ENCODE measurements around the gene CDH10.

Gene CDH10

GRCh38 chr5:24624872-24625271 is 19.9 kb downstream of the CDH10 start:
- no peaks in the 10 kb centered on the region for H3K27me3 ChIP-seq (ENCODE audit: low read depth, low read length)
- no peak for TF ChIP-seq CTCF (IDR thresholded peaks at IDR 0.05; ENCODE audit: low read depth, low read length)
- no peak for TF ChIP-seq EZH2phosphoT487 (IDR thresholded peaks at IDR 0.05; ENCODE audit: low read depth)
- H3K36me3 ChIP-seq (replicated peaks; ENCODE audit: low read depth, low read length): no peaks in the 10 kb centered on the region
- H3K4me2 ChIP-seq (ENCODE audit: low read length): no peak overlapping the region
- H2AFZ ChIP-seq (ENCODE audit: low read depth, low read length): no peak overlapping the region
- no peaks in the 10 kb centered on the region for H3K79me2 ChIP-seq (ENCODE audit: low read length)
- H3K9ac ChIP-seq (ENCODE audit: low read length): no peak overlapping the region
- H3K27ac ChIP-seq (ENCODE audit: low read length): no peak overlapping the region
- H3K4me1 ChIP-seq (ENCODE audit: low read length): no peaks in the 10 kb centered on the region
- no peaks in the 10 kb centered on the region for H3K9me3 ChIP-seq (ENCODE audit: insufficient read depth, low read length)
- no peak overlapping the region for H3K4me3 ChIP-seq (ENCODE audit: low read length)
- no peaks in the 10 kb centered on the region for H4K20me1 ChIP-seq (ENCODE audit: insufficient read depth, low read length)

- H3K36me3 ChIP-seq (replicated peaks; ENCODE audit: low read depth, low read length): no peaks in the 10 kb centered on the region
- H3K4me2 ChIP-seq (ENCODE audit: low read length): no peak overlapping the region
- H4K20me1 ChIP-seq (ENCODE audit: insufficient read depth, low read length): no peaks in the 10 kb centered on the region
- H3K79me2 ChIP-seq (ENCODE audit: low read length): no peaks in the 10 kb centered on the region
- no peak overlapping the region for H2AFZ ChIP-seq (ENCODE audit: low read depth, low read length)
- H3K27ac ChIP-seq (ENCODE audit: low read length): no peak overlapping the region
- no peaks in the 10 kb centered on the region for H3K27me3 ChIP-seq (ENCODE audit: low read depth, low read length)
- TF ChIP-seq CTCF (IDR thresholded peaks at IDR 0.05; ENCODE audit: low read depth, low read length) (no peak), EZH2phosphoT487 (IDR thresholded peaks at IDR 0.05; ENCODE audit: low read depth) (no peak)
- no peaks in the 10 kb centered on the region for H3K4me1 ChIP-seq (ENCODE audit: low read length)
- no peak overlapping the region for H3K9ac ChIP-seq (ENCODE audit: low read length)
- no peak overlapping the region for H3K4me3 ChIP-seq (ENCODE audit: low read length)
- H3K9me3 ChIP-seq (ENCODE audit: insufficient read depth, low read length): no peaks in the 10 kb centered on the region
Measured at GRCh38 chr5:24623624-24624023, 21.2 kb downstream of the CDH10 start.

- Histone ChIP-seq H3K79me2 (ENCODE audit: low read length) (no peaks in the 10 kb centered on the region), H3K4me1 (ENCODE audit: low read length) (no peaks in the 10 kb centered on the region), H3K27ac (ENCODE audit: low read length) (no peak overlapping the region), H3K9ac (ENCODE audit: low read length) (no peak overlapping the region), H3K4me3 (ENCODE audit: low read length) (no peak overlapping the region), H3K9me3 (ENCODE audit: insufficient read depth, low read length) (no peaks in the 10 kb centered on the region), H3K4me2 (ENCODE audit: low read length) (no peak overlapping the region), H3K27me3 (ENCODE audit: low read depth, low read length) (no peaks in the 10 kb centered on the region), H3K36me3 (replicated peaks; ENCODE audit: low read depth, low read length) (no peaks in the 10 kb centered on the region), H4K20me1 (ENCODE audit: insufficient read depth, low read length) (no peaks in the 10 kb centered on the region), H2AFZ (ENCODE audit: low read depth, low read length) (no peak overlapping the region)
- TF ChIP-seq CTCF (IDR thresholded peaks at IDR 0.05; ENCODE audit: low read depth, low read length) (no peak), EZH2phosphoT487 (IDR thresholded peaks at IDR 0.05; ENCODE audit: low read depth) (no peak)
Measured at GRCh38 chr5:24623031-24623430, 21.7 kb downstream of the CDH10 start.

- H3K4me3 ChIP-seq (ENCODE audit: low read length): no peak overlapping the region
- no peaks in the 10 kb centered on the region for H3K79me2 ChIP-seq (ENCODE audit: low read length)
- H2AFZ ChIP-seq (ENCODE audit: low read depth, low read length): no peak overlapping the region
- H3K9me3 ChIP-seq (ENCODE audit: insufficient read depth, low read length): no peaks in the 10 kb centered on the region
- TF ChIP-seq CTCF (IDR thresholded peaks at IDR 0.05; ENCODE audit: low read depth, low read length): no peak
- no peak for TF ChIP-seq EZH2phosphoT487 (IDR thresholded peaks at IDR 0.05; ENCODE audit: low read depth)
- H3K9ac ChIP-seq (ENCODE audit: low read length): no peak overlapping the region
- no peaks in the 10 kb centered on the region for H3K36me3 ChIP-seq (replicated peaks; ENCODE audit: low read depth, low read length)
- no peaks in the 10 kb centered on the region for H3K27me3 ChIP-seq (ENCODE audit: low read depth, low read length)
- H3K4me1 ChIP-seq (ENCODE audit: low read length): no peaks in the 10 kb centered on the region
- H3K4me2 ChIP-seq (ENCODE audit: low read length): no peak overlapping the region
- H4K20me1 ChIP-seq (ENCODE audit: insufficient read depth, low read length): no peaks in the 10 kb centered on the region
- no peak overlapping the region for H3K27ac ChIP-seq (ENCODE audit: low read length)
Measured at GRCh38 chr5:24621792-24622191, 23.0 kb downstream of the CDH10 start.

Measured in OCI-LY3 (cell line).